Measurements from ENCODE around the gene PNPLA2.

DNA sequence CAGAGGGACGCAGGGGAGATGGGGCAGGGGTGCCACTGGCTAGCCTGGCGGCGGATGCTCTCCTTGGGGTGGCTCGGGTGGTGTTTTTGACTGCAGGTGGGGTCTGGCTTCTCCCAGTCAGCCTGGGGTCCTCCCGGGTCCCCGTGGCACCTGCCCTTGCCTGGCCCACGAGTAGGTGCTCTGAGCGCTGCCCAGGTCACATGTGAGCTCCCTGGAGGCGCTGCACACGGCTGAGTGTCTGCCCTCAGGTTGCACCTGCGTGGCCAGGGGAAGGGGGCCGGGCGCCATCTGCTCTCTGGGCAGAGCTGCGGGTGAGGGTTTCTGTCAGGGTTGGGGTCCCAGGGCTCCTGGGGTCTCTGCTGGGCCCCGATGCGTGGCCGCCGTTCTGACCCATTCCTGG lies 29.2 kb downstream of the PNPLA2 start:
- TF ChIP-seq ELK1 (IDR thresholded peaks at IDR 0.05; ENCODE audit: low read depth, low read length) = no peak
- TF ChIP-seq, protein P1, sequence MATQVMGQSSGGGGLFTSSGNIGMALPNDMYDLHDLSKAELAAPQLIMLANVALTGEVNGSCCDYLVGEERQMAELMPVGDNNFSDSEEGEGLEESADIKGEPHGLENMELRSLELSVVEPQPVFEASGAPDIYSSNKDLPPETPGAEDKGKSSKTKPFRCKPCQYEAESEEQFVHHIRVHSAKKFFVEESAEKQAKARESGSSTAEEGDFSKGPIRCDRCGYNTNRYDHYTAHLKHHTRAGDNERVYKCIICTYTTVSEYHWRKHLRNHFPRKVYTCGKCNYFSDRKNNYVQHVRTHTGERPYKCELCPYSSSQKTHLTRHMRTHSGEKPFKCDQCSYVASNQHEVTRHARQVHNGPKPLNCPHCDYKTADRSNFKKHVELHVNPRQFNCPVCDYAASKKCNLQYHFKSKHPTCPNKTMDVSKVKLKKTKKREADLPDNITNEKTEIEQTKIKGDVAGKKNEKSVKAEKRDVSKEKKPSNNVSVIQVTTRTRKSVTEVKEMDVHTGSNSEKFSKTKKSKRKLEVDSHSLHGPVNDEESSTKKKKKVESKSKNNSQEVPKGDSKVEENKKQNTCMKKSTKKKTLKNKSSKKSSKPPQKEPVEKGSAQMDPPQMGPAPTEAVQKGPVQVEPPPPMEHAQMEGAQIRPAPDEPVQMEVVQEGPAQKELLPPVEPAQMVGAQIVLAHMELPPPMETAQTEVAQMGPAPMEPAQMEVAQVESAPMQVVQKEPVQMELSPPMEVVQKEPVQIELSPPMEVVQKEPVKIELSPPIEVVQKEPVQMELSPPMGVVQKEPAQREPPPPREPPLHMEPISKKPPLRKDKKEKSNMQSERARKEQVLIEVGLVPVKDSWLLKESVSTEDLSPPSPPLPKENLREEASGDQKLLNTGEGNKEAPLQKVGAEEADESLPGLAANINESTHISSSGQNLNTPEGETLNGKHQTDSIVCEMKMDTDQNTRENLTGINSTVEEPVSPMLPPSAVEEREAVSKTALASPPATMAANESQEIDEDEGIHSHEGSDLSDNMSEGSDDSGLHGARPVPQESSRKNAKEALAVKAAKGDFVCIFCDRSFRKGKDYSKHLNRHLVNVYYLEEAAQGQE (IDR thresholded peaks at IDR 0.05; ENCODE audit: low read depth, low read length) = no peak
- TF ChIP-seq, protein P2, sequence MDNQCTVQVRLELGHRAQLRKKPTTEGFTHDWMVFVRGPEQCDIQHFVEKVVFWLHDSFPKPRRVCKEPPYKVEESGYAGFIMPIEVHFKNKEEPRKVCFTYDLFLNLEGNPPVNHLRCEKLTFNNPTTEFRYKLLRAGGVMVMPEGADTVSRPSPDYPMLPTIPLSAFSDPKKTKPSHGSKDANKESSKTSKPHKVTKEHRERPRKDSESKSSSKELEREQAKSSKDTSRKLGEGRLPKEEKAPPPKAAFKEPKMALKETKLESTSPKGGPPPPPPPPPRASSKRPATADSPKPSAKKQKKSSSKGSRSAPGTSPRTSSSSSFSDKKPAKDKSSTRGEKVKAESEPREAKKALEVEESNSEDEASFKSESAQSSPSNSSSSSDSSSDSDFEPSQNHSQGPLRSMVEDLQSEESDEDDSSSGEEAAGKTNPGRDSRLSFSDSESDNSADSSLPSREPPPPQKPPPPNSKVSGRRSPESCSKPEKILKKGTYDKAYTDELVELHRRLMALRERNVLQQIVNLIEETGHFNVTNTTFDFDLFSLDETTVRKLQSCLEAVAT (IDR thresholded peaks at IDR 0.05) = no peak
- TF ChIP-seq HDAC6 (IDR thresholded peaks at IDR 0.05; ENCODE audit: unreplicated experiment) = no peak
- no peak for TF ChIP-seq SIN3A (IDR thresholded peaks at IDR 0.05; ENCODE audit: low read depth, low read length)
- TF ChIP-seq CTCF (IDR thresholded peaks at IDR 0.05 in 2 of 3, conservative IDR thresholded peaks at IDR 0.05 in 1 of 3; ENCODE audit: control insufficient read depth in 2 of 3, extremely low read depth in 1 of 3, insufficient read depth in 1 of 3, low read depth in 3 of 3, low read length in 3 of 3) = no peak
- no peak for TF ChIP-seq EP300 (IDR thresholded peaks at IDR 0.05; ENCODE audit: borderline replicate concordance in 1 of 2, control insufficient read depth in 1 of 2, low read depth in 2 of 2, low read length in 2 of 2)
- TF ChIP-seq SMC3 (IDR thresholded peaks at IDR 0.05; ENCODE audit: borderline replicate concordance, low read length) = no peak
- TF ChIP-seq CEBPB (IDR thresholded peaks at IDR 0.05; ENCODE audit: borderline replicate concordance in 1 of 2, low read depth in 2 of 2, low read length in 2 of 2) = no peak
- TF ChIP-seq MTA2 (IDR thresholded peaks at IDR 0.05; ENCODE audit: low read depth) = no peak
- no peak for TF ChIP-seq YY1 (IDR thresholded peaks at IDR 0.05; ENCODE audit: low read depth, low read length)
- no peak for TF ChIP-seq MEF2A (IDR thresholded peaks at IDR 0.05; ENCODE audit: insufficient read depth, low read depth, low read length)
- TF ChIP-seq NFIC (IDR thresholded peaks at IDR 0.05; ENCODE audit: low read depth, low read length) = no peak
- no peak for TF ChIP-seq CREB1 (IDR thresholded peaks at IDR 0.05; ENCODE audit: low read depth)

Measured in GM12878 (cell line).